ENCODE data around the gene OXLD1. TPM values are rescaled to one million over a fixed set of nuclear protein-coding genes. Genes with fewer than 3 reads are reported as not detected.
A peak's percentile ranks its signal among the peaks of the same experiment; 100 is the strongest.
"Not testable (repeated sequence)": the region's sequence is repeated elsewhere in the genome, so short reads cannot be mapped to it uniquely, and the experiment has no call there.

The OXLD1 gene
- total RNA-seq, 5 donors from 2014 or later (not counting 1 experiment from before 2014, with no cell fraction given) = 34.1 to 93.3 (median 68.1) TPM

DNA sequence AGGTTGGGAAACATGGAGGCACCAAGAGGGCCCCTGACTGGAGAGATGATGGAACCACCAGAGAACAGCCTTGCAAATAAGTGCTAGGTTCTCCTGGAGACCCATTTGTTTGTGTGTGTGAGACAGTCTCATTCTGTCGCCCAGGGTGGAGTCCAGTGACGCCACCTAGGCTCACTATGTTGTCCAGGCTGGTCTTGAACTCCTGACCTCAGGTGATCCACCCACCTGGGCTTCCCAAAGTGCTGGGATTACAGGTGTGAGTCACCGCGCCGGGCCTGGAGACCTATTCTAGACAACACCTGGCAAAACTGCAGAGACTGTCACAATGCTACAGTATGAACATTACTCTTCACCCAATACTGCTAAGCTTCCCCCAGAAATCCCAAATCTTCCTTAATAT is 31.0 kb downstream of the OXLD1 start:
- CTCF ChIA-PET = no interaction called here
- no peaks in the 10 kb centered on the region for H3K27me3 ChIP-seq (replicated peaks in 1 of 2; ENCODE audit: control insufficient read depth in 2 of 2, extremely low read depth in 1 of 2, insufficient read depth in 2 of 2, low read length in 1 of 2)
- ATAC-seq (replicated peaks in 1 of 4) (no peak), DNase-seq (no peak)
- H3K27ac Mint-ChIP-seq = peak overlapping the region in 1 of 2 donors; percentile 16
- H3K9me3 ChIP-seq = no peaks in the 10 kb centered on the region
- H3K9me3 Mint-ChIP-seq = no peaks in the 10 kb centered on the region
- peaks cover 12 to 35% (median 33%) of the 10 kb centered on the region in 3 donors for H3K4me1 Mint-ChIP-seq
- 87% methylated on average over 2 of the region's 5 CpGs for WGBS (ENCODE audit: insufficient coverage)
- peaks cover 3% of the 10 kb centered on the region for H3K36me3 Mint-ChIP-seq
- no peaks in the 10 kb centered on the region for H3K27me3 Mint-ChIP-seq
- H3K27ac ChIP-seq (ENCODE audit: low read length) = no peak overlapping the region
- peak overlapping the region; percentile 85 to 94 (median 94) for H3K4me3 Mint-ChIP-seq
- H3K4me3 ChIP-seq (ENCODE audit: control insufficient read depth in 1 of 2, extremely low read depth in 1 of 2, low read length in 1 of 2) = no peak overlapping the region
- H3K4me1 ChIP-seq (ENCODE audit: control insufficient read depth in 1 of 2, extremely low read depth in 1 of 2, insufficient read depth in 2 of 2, low read length in 2 of 2) = peaks cover 10 to 30% of the 10 kb centered on the region in 2 experiments
- peaks cover 0 to 6% of the 10 kb centered on the region in 2 donors for H3K36me3 ChIP-seq (ENCODE audit: control insufficient read depth in 2 of 2, extremely low read depth in 1 of 2, insufficient read depth in 1 of 2, low read length in 1 of 2)
- POLR2A ChIA-PET = no interaction called here

DNA sequence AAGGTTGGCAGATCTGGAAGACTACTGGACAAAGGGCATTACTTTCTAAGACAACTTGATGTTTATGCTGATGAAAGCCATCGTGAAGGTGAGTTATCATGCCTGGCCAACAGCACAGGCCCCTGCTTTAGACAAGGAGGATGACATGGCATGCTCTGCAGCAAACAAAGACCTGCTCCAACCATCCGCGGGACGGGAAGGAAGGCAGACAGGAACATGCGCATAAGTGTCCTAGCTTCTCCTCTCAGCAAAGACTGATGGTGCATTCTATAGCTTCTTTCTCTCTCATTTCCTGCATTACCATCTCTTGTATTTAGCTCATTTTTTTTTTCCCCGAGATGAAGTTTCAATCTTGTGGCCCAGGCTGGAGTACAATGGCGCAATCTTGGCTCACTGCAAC is 34.9 kb downstream of the OXLD1 start:
- ChIA-PET CTCF (no interaction called here), POLR2A (interaction anchor here in 1 of 2 donors (0.5 kb wide), 1 partner anchor 16 kb away, joined by 10 read pairs; no protein-coding TSS in a partner anchor)
- no peak overlapping the region for H3K27ac Mint-ChIP-seq
- peaks cover 4 to 27% of the 10 kb centered on the region in 2 donors for H3K36me3 ChIP-seq (ENCODE audit: control insufficient read depth in 2 of 2, extremely low read depth in 1 of 2, insufficient read depth in 1 of 2, low read length in 1 of 2)
- peaks cover 8 to 25% of the 10 kb centered on the region in 2 experiments for H3K4me1 ChIP-seq (ENCODE audit: control insufficient read depth in 1 of 2, extremely low read depth in 1 of 2, insufficient read depth in 2 of 2, low read length in 2 of 2)
- no peaks in the 10 kb centered on the region for H3K27me3 Mint-ChIP-seq
- H3K4me1 Mint-ChIP-seq = peaks cover 14 to 28% (median 28%) of the 10 kb centered on the region in 3 donors
- no peaks in the 10 kb centered on the region for H3K27me3 ChIP-seq (replicated peaks in 1 of 2; ENCODE audit: control insufficient read depth in 2 of 2, extremely low read depth in 1 of 2, insufficient read depth in 2 of 2, low read length in 1 of 2)
- H3K4me3 ChIP-seq (ENCODE audit: control insufficient read depth in 1 of 2, extremely low read depth in 1 of 2, low read length in 1 of 2) = no peak overlapping the region
- no peak overlapping the region for H3K4me3 Mint-ChIP-seq
- DNase-seq (no peak), ATAC-seq (replicated peaks in 1 of 4) (no peak)
- no peaks in the 10 kb centered on the region for H3K9me3 Mint-ChIP-seq
- 98% methylated on average over 5 of the region's 7 CpGs for WGBS (ENCODE audit: insufficient coverage)
- peaks cover 14% of the 10 kb centered on the region for H3K36me3 Mint-ChIP-seq
- H3K27ac ChIP-seq (ENCODE audit: low read length) = no peak overlapping the region
- H3K9me3 ChIP-seq = no peaks in the 10 kb centered on the region

DNA sequence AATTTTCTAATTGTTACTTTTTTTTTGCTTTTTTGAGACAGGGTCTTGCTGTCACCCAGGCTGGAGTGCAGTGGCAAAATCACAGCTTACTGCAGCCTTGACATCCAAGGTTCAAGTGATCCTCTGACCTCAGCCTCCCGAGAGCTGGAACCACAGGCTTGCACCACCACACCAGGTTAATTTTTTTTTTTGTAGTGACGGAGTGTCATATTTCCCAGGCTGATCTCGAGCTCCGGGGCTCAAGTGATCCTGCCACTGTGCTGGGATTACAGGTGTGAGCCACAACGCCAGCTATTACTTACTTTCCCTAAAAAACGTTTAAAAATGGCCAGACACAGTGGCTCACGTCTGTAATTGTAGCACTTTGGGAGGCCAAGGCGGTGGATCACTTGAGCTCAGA is 36.1 kb downstream of the OXLD1 start:
- 94% methylated on average over 6 of the region's 8 CpGs for WGBS (ENCODE audit: insufficient coverage)
- ATAC-seq (replicated peaks in 1 of 4) (no peak), DNase-seq (no peak)
- Mint-ChIP-seq H3K4me1 (peaks cover 6 to 23% (median 22%) of the 10 kb centered on the region in 3 donors), H3K9me3 (no peaks in the 10 kb centered on the region), H3K27ac (no peak overlapping the region), H3K4me3 (no peak overlapping the region), H3K27me3 (no peaks in the 10 kb centered on the region), H3K36me3 (peaks cover 23% of the 10 kb centered on the region)
- Histone ChIP-seq H3K9me3 (no peaks in the 10 kb centered on the region), H3K4me1 (ENCODE audit: control insufficient read depth in 1 of 2, extremely low read depth in 1 of 2, insufficient read depth in 2 of 2, low read length in 2 of 2) (peaks cover 2 to 13% of the 10 kb centered on the region in 2 experiments), H3K27me3 (replicated peaks in 1 of 2; ENCODE audit: control insufficient read depth in 2 of 2, extremely low read depth in 1 of 2, insufficient read depth in 2 of 2, low read length in 1 of 2) (no peaks in the 10 kb centered on the region), H3K36me3 (ENCODE audit: control insufficient read depth in 2 of 2, extremely low read depth in 1 of 2, insufficient read depth in 1 of 2, low read length in 1 of 2) (peaks cover 11 to 36% of the 10 kb centered on the region in 2 donors), H3K27ac (ENCODE audit: low read length) (no peak overlapping the region), H3K4me3 (ENCODE audit: control insufficient read depth in 1 of 2, extremely low read depth in 1 of 2, low read length in 1 of 2) (no peak overlapping the region)
- ChIA-PET CTCF (no interaction called here), POLR2A (no interaction called here)

DNA sequence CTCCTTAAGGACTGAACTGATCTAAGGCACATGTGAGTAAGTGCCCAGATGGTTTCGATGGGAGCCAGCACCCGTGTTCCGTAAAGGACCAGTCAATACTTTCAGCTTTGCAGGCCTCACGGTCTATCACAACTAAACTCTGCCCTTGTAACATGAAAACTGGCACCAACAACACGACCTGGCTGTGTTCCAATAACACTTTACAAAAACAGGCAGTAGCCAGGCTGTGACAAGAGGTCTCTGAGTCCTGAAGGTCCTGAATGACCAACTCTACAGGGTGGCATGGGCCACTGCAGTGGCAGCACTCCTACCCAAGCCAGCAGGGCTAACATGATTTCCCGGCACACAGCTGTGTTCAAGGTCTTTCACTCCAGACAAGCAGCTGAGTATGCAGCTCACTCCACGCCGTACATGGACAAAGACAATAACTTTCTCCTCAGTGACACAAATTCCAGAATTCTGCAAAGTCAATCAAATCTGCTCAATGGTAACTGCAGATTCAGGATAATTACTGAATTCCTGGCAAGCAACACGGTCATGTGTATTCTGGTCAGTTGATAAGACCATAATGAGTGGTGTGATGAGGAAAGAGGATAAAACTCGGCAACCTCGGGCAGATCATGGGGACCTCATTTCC is 44.8 kb downstream of the OXLD1 start:
- no peak for ATAC-seq (replicated peaks in 1 of 4)
- no peak overlapping the region for H3K27ac ChIP-seq (ENCODE audit: low read length)
- peaks cover 47% of the 10 kb centered on the region for H3K36me3 Mint-ChIP-seq
- no peaks in the 10 kb centered on the region for H3K9me3 ChIP-seq
- WGBS (ENCODE audit: insufficient coverage) = 97% methylated on average over 8 of the region's 11 CpGs
- CTCF ChIA-PET = interaction anchor here in 1 of 2 donors (0.6 kb wide), 1 partner anchor 559 kb away, joined by 3 read pairs; no protein-coding TSS in a partner anchor
- H3K36me3 ChIP-seq (ENCODE audit: control insufficient read depth in 2 of 2, extremely low read depth in 1 of 2, insufficient read depth in 1 of 2, low read length in 1 of 2) = peaks cover 28 to 66% of the 10 kb centered on the region in 2 donors
- H3K4me3 ChIP-seq (ENCODE audit: control insufficient read depth in 1 of 2, extremely low read depth in 1 of 2, low read length in 1 of 2) = no peak overlapping the region
- POLR2A ChIA-PET = interaction anchor here in 1 of 2 donors (0.6 kb wide), 1 partner anchor 675 kb away, joined by 4 read pairs; no protein-coding TSS in a partner anchor
- no peaks in the 10 kb centered on the region for H3K27me3 Mint-ChIP-seq
- DNase-seq = no peak
- no peak overlapping the region for H3K4me3 Mint-ChIP-seq
- no peaks in the 10 kb centered on the region for H3K27me3 ChIP-seq (replicated peaks in 1 of 2; ENCODE audit: control insufficient read depth in 2 of 2, extremely low read depth in 1 of 2, insufficient read depth in 2 of 2, low read length in 1 of 2)
- H3K9me3 Mint-ChIP-seq = no peaks in the 10 kb centered on the region
- no peaks in the 10 kb centered on the region for H3K4me1 ChIP-seq (ENCODE audit: control insufficient read depth in 1 of 2, extremely low read depth in 1 of 2, insufficient read depth in 2 of 2, low read length in 2 of 2)
- H3K27ac Mint-ChIP-seq = no peak overlapping the region
- H3K4me1 Mint-ChIP-seq = peaks cover 10 to 24% (median 19%) of the 10 kb centered on the region in 3 donors

DNA sequence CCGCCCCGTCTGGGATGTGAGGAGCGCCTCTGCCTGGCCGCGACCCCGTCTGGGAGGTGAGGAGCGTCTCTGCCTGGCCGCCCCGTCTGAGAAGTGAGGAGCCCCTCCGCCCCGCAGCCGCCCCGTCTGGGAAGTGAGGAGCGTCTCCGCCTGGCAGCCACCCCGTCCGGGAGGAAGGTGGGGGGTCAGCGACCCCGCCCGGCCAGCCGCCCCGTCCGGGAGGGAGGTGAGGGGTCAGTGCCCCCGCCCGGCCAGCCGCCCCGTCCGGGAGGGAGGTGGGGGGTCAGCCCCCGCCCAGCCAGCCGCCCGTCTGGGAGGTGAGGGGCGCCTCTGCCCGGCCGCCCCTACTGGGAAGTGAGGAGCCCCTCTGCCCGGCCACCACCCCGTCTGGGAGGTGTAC is 48.1 kb downstream of the OXLD1 start:
- peaks cover 0 to 18% of the 10 kb centered on the region in 2 experiments for H3K4me1 ChIP-seq (ENCODE audit: control insufficient read depth in 1 of 2, extremely low read depth in 1 of 2, insufficient read depth in 2 of 2, low read length in 2 of 2)
- CTCF ChIA-PET; DNase-seq; H3K27me3 ChIP-seq (replicated peaks in 1 of 2; ENCODE audit: control insufficient read depth in 2 of 2, extremely low read depth in 1 of 2, insufficient read depth in 2 of 2, low read length in 1 of 2); H3K27ac ChIP-seq (ENCODE audit: low read length); H3K4me3 ChIP-seq (ENCODE audit: control insufficient read depth in 1 of 2, extremely low read depth in 1 of 2, low read length in 1 of 2); H3K4me3 Mint-ChIP-seq; H3K9me3 Mint-ChIP-seq; H3K27ac Mint-ChIP-seq; POLR2A ChIA-PET; H3K9me3 ChIP-seq; ATAC-seq (replicated peaks in 1 of 4); H3K27me3 Mint-ChIP-seq: not testable (repeated sequence)
- peaks cover 14 to 57% of the 10 kb centered on the region in 2 donors for H3K36me3 ChIP-seq (ENCODE audit: control insufficient read depth in 2 of 2, extremely low read depth in 1 of 2, insufficient read depth in 1 of 2, low read length in 1 of 2)
- Mint-ChIP-seq H3K4me1 (peaks cover 24 to 28% (median 26%) of the 10 kb centered on the region in 3 donors), H3K36me3 (peaks cover 35% of the 10 kb centered on the region)
- WGBS (ENCODE audit: insufficient coverage) = 97% methylated on average over 5 of the region's 36 CpGs

DNA sequence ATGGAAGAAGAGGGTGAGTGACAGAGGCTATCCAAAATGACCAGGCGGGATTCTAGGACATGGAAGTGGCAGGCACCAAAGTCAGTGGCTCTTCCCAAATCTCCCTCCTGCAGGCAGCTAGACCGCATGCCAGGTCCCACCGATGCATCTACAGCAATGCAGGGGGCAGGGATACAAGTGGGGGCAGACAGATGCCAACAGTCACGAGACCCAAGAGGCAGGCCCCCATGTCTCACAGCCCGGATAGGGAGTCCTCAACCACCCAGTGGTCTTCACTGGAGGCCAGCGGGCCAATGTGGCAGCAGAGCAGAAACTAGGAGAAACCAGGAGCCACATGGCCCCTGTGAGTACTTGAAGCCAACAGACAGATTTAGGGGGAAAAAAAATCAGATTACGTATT is 49.5 kb downstream of the OXLD1 start:
- Mint-ChIP-seq H3K9me3 (no peaks in the 10 kb centered on the region), H3K27ac (no peak overlapping the region), H3K4me3 (no peak overlapping the region), H3K36me3 (peaks cover 38% of the 10 kb centered on the region), H3K4me1 (peaks cover 25 to 28% (median 26%) of the 10 kb centered on the region in 3 donors), H3K27me3 (no peaks in the 10 kb centered on the region)
- peaks cover 0 to 18% of the 10 kb centered on the region in 2 experiments for H3K4me1 ChIP-seq (ENCODE audit: control insufficient read depth in 1 of 2, extremely low read depth in 1 of 2, insufficient read depth in 2 of 2, low read length in 2 of 2)
- H3K27ac ChIP-seq (ENCODE audit: low read length) = no peak overlapping the region
- H3K27me3 ChIP-seq (replicated peaks in 1 of 2; ENCODE audit: control insufficient read depth in 2 of 2, extremely low read depth in 1 of 2, insufficient read depth in 2 of 2, low read length in 1 of 2) = no peaks in the 10 kb centered on the region
- H3K4me3 ChIP-seq (ENCODE audit: control insufficient read depth in 1 of 2, extremely low read depth in 1 of 2, low read length in 1 of 2) = no peak overlapping the region
- DNase-seq = no peak
- WGBS (ENCODE audit: insufficient coverage) = 82% methylated on average over 4 of the region's 7 CpGs
- H3K36me3 ChIP-seq (ENCODE audit: control insufficient read depth in 2 of 2, extremely low read depth in 1 of 2, insufficient read depth in 1 of 2, low read length in 1 of 2) = peaks cover 19 to 59% of the 10 kb centered on the region in 2 donors
- ChIA-PET CTCF (no interaction called here), POLR2A (no interaction called here)
- no peaks in the 10 kb centered on the region for H3K9me3 ChIP-seq
- no peak for ATAC-seq (replicated peaks in 1 of 4)

All from T-cell (primary cell).